T-helper 2 cell (primary cell): ENCODE measurements around the gene MAML2.
"Not testable (repeated sequence)": the region's sequence is repeated elsewhere in the genome, so short reads cannot be mapped to it uniquely, and the experiment has no call there.

Experiments
- DNase-seq, 5 experiments: peaks; one replicate each; pipeline versions ENCODE4 v3.0.0 to v3.0.0-alpha.2; 2012 to 2022

Gene MAML2

GRCh38 chr11:96292291-96293010, 50.5 kb downstream of the MAML2 start:
- no peak for DNase-seq

DNA sequence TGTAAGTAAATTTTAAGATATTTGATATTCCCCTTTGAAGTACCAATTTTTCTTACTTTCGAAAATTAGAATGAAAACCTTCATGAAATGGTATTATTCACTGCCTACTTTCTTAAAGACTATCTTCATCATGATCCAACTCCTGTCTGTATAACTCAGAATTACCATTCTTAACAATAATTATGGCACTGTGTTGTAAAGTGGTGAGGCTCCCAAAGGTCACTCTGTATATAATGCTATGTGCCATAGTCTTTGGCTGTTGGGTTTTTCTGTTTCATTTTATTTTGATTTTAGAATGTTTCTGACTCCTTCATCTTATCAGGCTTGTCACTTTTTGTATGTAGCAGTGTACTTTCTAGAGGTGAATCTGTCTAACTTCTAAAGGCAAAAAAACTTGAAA, 52.4 kb downstream of the MAML2 start:
- no peak for DNase-seq

GRCh38 chr11:96290031-96290430, 53.0 kb downstream of the MAML2 start:
- DNase-seq: no peak

GRCh38 chr11:96288915-96289314, 54.1 kb downstream of the MAML2 start:
- DNase-seq: no peak

DNA sequence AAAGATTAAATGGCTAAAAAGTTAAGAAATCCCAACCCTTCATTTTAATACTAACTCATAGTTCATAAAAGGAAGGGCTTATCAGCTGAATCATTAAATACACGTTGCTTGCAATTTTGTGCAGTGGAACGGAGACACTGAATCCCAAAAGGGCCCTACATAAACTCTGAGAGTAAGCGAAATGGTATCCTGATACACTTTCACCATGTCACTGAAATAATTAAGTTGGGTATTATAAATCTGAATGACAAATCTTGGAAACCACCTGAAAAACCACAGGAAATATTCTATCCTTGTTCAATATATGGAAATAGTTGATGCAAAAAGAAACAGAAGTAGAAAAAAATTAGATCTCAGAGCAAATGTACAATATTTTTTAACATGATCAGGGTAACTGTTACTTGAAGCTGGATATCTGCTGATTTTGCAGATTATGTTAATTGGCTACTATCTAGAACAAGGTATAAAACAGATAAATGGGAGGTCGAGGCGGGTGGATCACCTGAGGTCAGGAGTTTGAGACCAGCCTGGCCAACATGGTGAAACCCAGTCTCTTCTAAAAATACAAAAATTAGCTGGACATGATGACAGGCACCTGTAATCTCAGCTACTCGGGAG, 55.1 kb downstream of the MAML2 start:
- no peak for DNase-seq

- not testable (repeated sequence) for DNase-seq
Measured at GRCh38 chr11:96285985-96286384, 57.0 kb downstream of the MAML2 start.

DNA sequence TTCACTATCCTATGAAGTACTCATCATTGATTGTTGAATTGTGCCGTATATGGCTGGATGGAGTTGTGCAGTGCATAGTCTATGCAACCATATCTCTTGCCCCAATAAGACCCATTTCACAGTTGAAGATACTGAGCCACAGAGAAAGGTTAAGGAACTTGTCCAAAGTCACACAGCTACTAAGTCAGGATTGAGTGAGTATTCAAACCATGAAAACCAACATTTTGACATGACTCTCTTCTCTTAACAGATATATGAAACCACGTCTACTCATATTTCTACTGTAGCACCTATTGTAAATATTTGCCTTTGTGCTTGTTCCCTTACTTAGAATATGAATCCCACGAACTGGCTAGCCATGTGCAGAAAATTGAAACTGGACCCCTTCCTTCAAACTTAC, 58.1 kb downstream of the MAML2 start:
- peak in 1 of 5 experiments; percentile 65 for DNase-seq

DNA sequence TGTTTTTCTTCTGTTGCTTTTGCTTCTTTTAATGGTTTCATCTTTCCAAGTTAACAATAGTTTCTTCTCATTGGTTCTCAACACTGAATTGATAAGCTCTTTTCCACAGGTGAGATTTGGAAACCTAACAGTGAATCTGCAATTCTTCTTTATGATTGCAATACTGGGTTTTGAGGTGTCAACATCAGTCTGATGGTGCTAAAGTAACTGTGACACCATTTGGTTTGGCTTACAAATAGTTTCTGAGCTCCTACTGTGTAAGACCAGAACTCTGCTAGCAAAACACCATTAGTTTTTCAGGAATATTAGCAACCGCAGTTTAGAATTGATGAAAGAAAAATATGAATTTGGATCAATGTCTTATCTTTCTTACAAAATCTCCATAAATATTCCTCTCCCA, 58.6 kb downstream of the MAML2 start:
- no peak for DNase-seq

DNA sequence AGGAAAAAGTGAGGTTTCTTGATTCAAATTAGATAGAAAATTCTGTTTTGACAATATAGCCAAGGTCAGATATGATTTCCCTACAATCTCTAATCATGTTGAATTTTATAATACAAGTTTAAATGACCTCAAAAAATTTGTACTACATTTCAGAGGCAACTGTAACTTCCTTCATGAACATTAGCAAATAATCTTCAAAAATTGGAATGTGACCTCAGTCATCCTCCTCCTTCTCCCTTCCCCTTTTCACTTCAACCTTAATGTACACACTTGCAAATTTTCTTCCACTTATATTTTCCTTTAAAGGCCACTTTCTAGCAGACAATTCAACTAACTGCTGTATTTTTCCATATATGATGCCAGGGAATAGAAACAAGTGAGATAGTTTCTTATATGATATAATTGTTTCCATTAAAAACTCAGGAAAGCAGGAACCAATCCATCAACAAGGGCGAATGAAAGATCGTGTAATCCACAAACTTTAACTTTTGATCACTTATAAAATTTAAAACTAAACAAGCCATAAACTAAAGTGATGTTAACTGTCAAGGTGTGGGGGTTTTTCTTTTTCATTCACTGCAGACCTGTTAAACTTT, 60.3 kb downstream of the MAML2 start:
- DNase-seq: no peak

GRCh38 chr11:96280444-96280843, 62.6 kb downstream of the MAML2 start:
- no peak for DNase-seq

DNA sequence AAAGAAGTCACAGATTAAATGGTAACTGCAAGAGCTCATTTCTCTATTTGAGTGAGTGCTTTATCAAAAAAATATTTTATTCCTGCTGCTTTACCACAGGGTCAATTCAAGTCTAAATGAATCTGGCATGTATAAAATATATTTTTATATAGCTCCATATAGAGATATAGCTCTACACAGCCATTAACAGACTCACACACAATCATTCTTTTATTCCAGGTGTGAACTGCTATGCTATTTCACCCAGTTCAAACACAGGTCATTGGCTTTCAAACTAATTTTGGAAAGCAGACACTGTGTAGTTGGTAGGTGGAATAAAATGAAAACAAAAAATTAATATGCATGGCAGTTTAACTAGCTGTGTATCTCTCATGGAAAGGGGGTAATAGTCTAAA, 63.1 kb downstream of the MAML2 start:
- no peak for DNase-seq

GRCh38 chr11:96279018-96279895, 63.7 kb downstream of the MAML2 start:
- DNase-seq: no peak

- no peak for DNase-seq
Measured at GRCh38 chr11:96278039-96278897, 64.7 kb downstream of the MAML2 start.

- DNase-seq: no peak
Measured at GRCh38 chr11:96277696-96278038, 65.3 kb downstream of the MAML2 start.

- no peak for DNase-seq
Measured at GRCh38 chr11:96276836-96277235, 66.2 kb downstream of the MAML2 start.

GRCh38 chr11:96275801-96276594, 67.0 kb downstream of the MAML2 start:
- no peak for DNase-seq

- no peak for DNase-seq
Measured at GRCh38 chr11:96273507-96273906, 69.5 kb downstream of the MAML2 start.

- peak in 1 of 5 experiments; percentile 78 for DNase-seq
Measured at GRCh38 chr11:96272529-96273222, 70.3 kb downstream of the MAML2 start.

GRCh38 chr11:96271777-96272176, 71.2 kb downstream of the MAML2 start:
- no peak for DNase-seq

GRCh38 chr11:96271352-96271751, 71.6 kb downstream of the MAML2 start:
- not testable (repeated sequence) for DNase-seq

- not testable (repeated sequence) for DNase-seq
Measured at GRCh38 chr11:96268527-96268926, 74.5 kb downstream of the MAML2 start.
